ENCODE data around the gene HRC.
"Not testable (repeated sequence)": the region's sequence is repeated elsewhere in the genome, so short reads cannot be mapped to it uniquely, and the experiment has no call there.

Gene HRC

GRCh38 chr19:49155005-49155819 is at the start of gene HRC:
HRC (minus strand) TSS chr19:49155396; CDS start chr19:49155237, 159 bp downstream.
- no peak for DNase-seq

GRCh38 chr19:49201042-49201441 is 45.8 kb upstream of the HRC start:
- no peak for DNase-seq

- no peak for DNase-seq
Observed at GRCh38 chr19:49200238-49200862, 45.2 kb upstream of the HRC start.

- DNase-seq = no peak
Observed at GRCh38 chr19:49196527-49197240, 41.5 kb upstream of the HRC start.

- no peak for DNase-seq
Observed at GRCh38 chr19:49194408-49194807, 39.2 kb upstream of the HRC start.

GRCh38 chr19:49193822-49194394 is 38.7 kb upstream of the HRC start:
- no peak for DNase-seq

GRCh38 chr19:49190781-49191180 is 35.6 kb upstream of the HRC start:
- DNase-seq = no peak

- DNase-seq = no peak
Observed at GRCh38 chr19:49189259-49189658, 34.1 kb upstream of the HRC start.

GRCh38 chr19:49188626-49189200 is 33.5 kb upstream of the HRC start:
- DNase-seq = no peak

GRCh38 chr19:49186108-49186507 is 30.9 kb upstream of the HRC start:
- DNase-seq = no peak

- no peak for DNase-seq
Observed at GRCh38 chr19:49182848-49183375, 27.7 kb upstream of the HRC start.

- DNase-seq = not testable (repeated sequence)
Observed at GRCh38 chr19:49182010-49182847, 27.0 kb upstream of the HRC start.

- DNase-seq = no peak
Observed at GRCh38 chr19:49180659-49181058, 25.5 kb upstream of the HRC start.

GRCh38 chr19:49173198-49173597 is 18.0 kb upstream of the HRC start:
- no peak for DNase-seq

- no peak for DNase-seq
Observed at GRCh38 chr19:49168421-49168820, 13.2 kb upstream of the HRC start.

GRCh38 chr19:49167857-49168409 is 12.7 kb upstream of the HRC start:
- DNase-seq = no peak

GRCh38 chr19:49165865-49166301 is 10.7 kb upstream of the HRC start:
- DNase-seq = no peak

- no peak for DNase-seq
Observed at GRCh38 chr19:49165111-49165750, 10.0 kb upstream of the HRC start.

- DNase-seq = no peak
Observed at GRCh38 chr19:49161987-49162386, 6.8 kb upstream of the HRC start.

GRCh38 chr19:49160450-49161189 is 5.4 kb upstream of the HRC start:
- DNase-seq = no peak

Measured in AML-193 (cell line).